Measurements from ENCODE around the gene METTL8.

Gene METTL8

GRCh38 chr2:171281110-171281509, 152.7 kb downstream of the METTL8 start:
- DNase-seq (ENCODE audit: low read depth), result no peak

GRCh38 chr2:171279983-171280790, 153.6 kb downstream of the METTL8 start:
- peak; percentile 75 for DNase-seq (ENCODE audit: low read depth)
- H3K4me3 ChIP-seq (ENCODE audit: low read depth, low read length), result no peak overlapping the region
- TF ChIP-seq POLR2A (IDR thresholded peaks at IDR 0.05; ENCODE audit: extremely low read depth, insufficient read length), result no peak
- TF ChIP-seq MYC (IDR thresholded peaks at IDR 0.05; ENCODE audit: low read depth, low read length), result no peak
- TF ChIP-seq CTCF (IDR thresholded peaks at IDR 0.05; ENCODE audit: low read depth, low read length), result no peak
- no peak for TF ChIP-seq MAX (IDR thresholded peaks at IDR 0.05; ENCODE audit: low read depth, low read length)

More at GRCh38 chr2:171281110-171281509, 152.7 kb downstream of the METTL8 start:
- TF ChIP-seq MYC (IDR thresholded peaks at IDR 0.05; ENCODE audit: low read depth, low read length) (no peak), CTCF (IDR thresholded peaks at IDR 0.05; ENCODE audit: low read depth, low read length) (no peak), MAX (IDR thresholded peaks at IDR 0.05; ENCODE audit: low read depth, low read length) (no peak), POLR2A (IDR thresholded peaks at IDR 0.05; ENCODE audit: extremely low read depth, insufficient read length) (no peak)
- H3K4me3 ChIP-seq (ENCODE audit: low read depth, low read length), result no peak overlapping the region

- no peak for TF ChIP-seq CTCF (IDR thresholded peaks at IDR 0.05; ENCODE audit: low read depth, low read length)
- TF ChIP-seq POLR2A (IDR thresholded peaks at IDR 0.05; ENCODE audit: extremely low read depth, insufficient read length), result no peak
- TF ChIP-seq MYC (IDR thresholded peaks at IDR 0.05; ENCODE audit: low read depth, low read length), result no peak
- no peak for TF ChIP-seq MAX (IDR thresholded peaks at IDR 0.05; ENCODE audit: low read depth, low read length)
- DNase-seq (ENCODE audit: low read depth), result no peak
- no peak overlapping the region for H3K4me3 ChIP-seq (ENCODE audit: low read depth, low read length)
These were observed 159.0 kb downstream of the METTL8 start for GRCh38 chr2:171274757-171275156.

GRCh38 chr2:171271971-171272436, 161.8 kb downstream of the METTL8 start:
- DNase-seq (ENCODE audit: low read depth), result peak; percentile 20
- no peak overlapping the region for H3K4me3 ChIP-seq (ENCODE audit: low read depth, low read length)
- no peak for TF ChIP-seq MAX (IDR thresholded peaks at IDR 0.05; ENCODE audit: low read depth, low read length)
- no peak for TF ChIP-seq POLR2A (IDR thresholded peaks at IDR 0.05; ENCODE audit: extremely low read depth, insufficient read length)

- no peak for TF ChIP-seq MYC (IDR thresholded peaks at IDR 0.05; ENCODE audit: low read depth, low read length)
- TF ChIP-seq MAX (IDR thresholded peaks at IDR 0.05; ENCODE audit: low read depth, low read length), result no peak
- TF ChIP-seq POLR2A (IDR thresholded peaks at IDR 0.05; ENCODE audit: extremely low read depth, insufficient read length), result no peak
- TF ChIP-seq CTCF (IDR thresholded peaks at IDR 0.05; ENCODE audit: low read depth, low read length), result no peak
- H3K4me3 ChIP-seq (ENCODE audit: low read depth, low read length), result no peak overlapping the region
- DNase-seq (ENCODE audit: low read depth), result no peak
These were observed 162.4 kb downstream of the METTL8 start for GRCh38 chr2:171271386-171271785.

Data from NB4 (cell line).